ENCODE data around the gene ANKFN1.

Gene ANKFN1

DNA sequence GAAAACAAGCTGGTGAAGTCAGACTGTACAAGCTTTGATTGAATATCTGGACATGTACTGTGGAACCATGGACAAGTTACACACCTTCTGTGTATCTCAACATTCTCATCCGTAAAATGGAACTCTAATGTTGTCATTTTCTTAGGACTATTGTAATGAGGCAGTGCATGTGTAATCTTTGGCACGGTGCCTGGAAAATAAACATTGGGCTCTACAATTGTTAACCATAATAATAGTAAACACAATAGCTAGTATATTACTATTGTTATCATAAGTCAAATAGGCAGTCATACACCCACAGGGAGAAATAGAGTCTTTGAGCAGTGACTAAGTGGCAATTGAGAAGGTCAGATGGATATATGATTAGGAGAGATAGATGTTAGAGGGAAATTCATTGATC, 39.8 kb upstream of the ANKFN1 start:
- in situ Hi-C loops (cut with MboI; ENCODE audit: low sequenced_read_pairs, unreplicated experiment), result no loop called here
- TF ChIP-seq, protein P1, sequence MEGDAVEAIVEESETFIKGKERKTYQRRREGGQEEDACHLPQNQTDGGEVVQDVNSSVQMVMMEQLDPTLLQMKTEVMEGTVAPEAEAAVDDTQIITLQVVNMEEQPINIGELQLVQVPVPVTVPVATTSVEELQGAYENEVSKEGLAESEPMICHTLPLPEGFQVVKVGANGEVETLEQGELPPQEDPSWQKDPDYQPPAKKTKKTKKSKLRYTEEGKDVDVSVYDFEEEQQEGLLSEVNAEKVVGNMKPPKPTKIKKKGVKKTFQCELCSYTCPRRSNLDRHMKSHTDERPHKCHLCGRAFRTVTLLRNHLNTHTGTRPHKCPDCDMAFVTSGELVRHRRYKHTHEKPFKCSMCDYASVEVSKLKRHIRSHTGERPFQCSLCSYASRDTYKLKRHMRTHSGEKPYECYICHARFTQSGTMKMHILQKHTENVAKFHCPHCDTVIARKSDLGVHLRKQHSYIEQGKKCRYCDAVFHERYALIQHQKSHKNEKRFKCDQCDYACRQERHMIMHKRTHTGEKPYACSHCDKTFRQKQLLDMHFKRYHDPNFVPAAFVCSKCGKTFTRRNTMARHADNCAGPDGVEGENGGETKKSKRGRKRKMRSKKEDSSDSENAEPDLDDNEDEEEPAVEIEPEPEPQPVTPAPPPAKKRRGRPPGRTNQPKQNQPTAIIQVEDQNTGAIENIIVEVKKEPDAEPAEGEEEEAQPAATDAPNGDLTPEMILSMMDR (IDR thresholded peaks at IDR 0.05; ENCODE audit: borderline replicate concordance, control extremely low read depth, extremely low read depth, insufficient read depth, missing control alignments), result no peak
- no peak for DNase-seq (ENCODE audit: low spot score)

DNA sequence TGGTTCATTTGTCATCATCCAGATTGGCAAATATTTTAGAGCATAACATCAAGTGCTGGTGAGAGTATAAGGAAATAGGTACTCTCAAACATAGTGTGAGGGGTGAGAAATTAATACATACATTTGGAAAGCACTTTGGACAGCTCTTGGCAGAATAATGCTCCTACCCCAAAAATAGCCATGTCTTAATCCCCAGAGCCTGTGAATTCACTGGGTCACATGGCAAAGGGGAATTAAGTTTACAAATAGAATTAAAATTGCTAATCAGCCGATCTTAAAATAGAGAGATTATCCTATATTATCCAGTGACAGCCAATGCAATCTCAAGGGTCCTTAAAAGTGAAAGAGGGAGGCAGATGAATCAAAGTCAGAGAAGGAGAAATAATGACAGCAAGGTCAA, 38.8 kb upstream of the ANKFN1 start:
- DNase-seq (ENCODE audit: low spot score), result no peak
- in situ Hi-C loops (cut with MboI; ENCODE audit: low sequenced_read_pairs, unreplicated experiment), result no loop called here
- TF ChIP-seq, protein P1 (IDR thresholded peaks at IDR 0.05; ENCODE audit: borderline replicate concordance, control extremely low read depth, extremely low read depth, insufficient read depth, missing control alignments), result no peak

GRCh38 chr17:56119191-56119590, 34.1 kb upstream of the ANKFN1 start:
- TF ChIP-seq, protein P1 (IDR thresholded peaks at IDR 0.05; ENCODE audit: borderline replicate concordance, control extremely low read depth, extremely low read depth, insufficient read depth, missing control alignments), result no peak
- in situ Hi-C loops (cut with MboI; ENCODE audit: low sequenced_read_pairs, unreplicated experiment), result no loop called here
- DNase-seq (ENCODE audit: low spot score), result no peak

GRCh38 chr17:56119936-56120335, 33.3 kb upstream of the ANKFN1 start:
- no peak for DNase-seq (ENCODE audit: low spot score)
- TF ChIP-seq, protein P1 (IDR thresholded peaks at IDR 0.05; ENCODE audit: borderline replicate concordance, control extremely low read depth, extremely low read depth, insufficient read depth, missing control alignments), result no peak
- in situ Hi-C loops (cut with MboI; ENCODE audit: low sequenced_read_pairs, unreplicated experiment), result no loop called here

DNA sequence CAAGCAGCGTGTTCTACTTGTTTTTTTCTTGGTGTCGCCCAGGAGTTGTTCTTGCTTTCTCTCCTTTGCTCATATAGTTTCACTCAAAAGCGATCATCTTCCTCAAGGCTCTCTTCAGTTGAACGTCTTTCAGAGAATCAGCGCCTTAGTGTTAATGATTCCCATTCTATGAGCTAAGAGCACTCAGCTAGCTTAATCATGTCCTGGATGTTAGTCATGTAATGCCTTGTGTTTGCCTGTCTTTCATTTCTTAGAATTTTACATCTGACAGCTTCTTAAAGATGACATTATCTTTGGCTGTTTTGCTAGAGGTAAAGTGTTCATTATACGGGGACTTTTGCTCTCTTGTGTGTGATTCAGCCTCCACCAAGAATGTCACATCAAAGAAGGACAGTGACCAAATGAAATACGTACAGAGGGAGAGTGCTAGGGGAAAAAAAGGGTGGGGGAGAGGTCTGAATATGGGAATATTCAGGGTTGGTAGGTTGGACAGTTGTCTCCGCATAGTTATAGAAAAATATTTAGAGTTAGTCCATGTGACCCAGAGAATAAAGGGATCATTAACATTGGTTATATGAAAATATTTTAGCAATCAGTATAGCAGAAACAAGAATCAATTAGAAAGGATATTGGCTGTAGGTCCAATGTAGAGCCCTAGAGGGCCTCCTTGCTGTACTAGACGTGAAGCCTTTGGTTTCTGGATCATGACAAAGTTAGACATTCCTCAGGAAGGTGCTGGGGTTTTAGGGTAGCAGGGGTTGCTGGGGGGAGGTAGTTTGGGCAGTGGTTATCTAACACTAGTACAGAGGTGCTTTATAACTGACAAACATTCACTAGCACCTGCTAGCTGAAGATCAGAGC, 31.9 kb upstream of the ANKFN1 start:
- TF ChIP-seq, protein P1 (IDR thresholded peaks at IDR 0.05; ENCODE audit: borderline replicate concordance, control extremely low read depth, extremely low read depth, insufficient read depth, missing control alignments), result no peak
- in situ Hi-C loops (cut with MboI; ENCODE audit: low sequenced_read_pairs, unreplicated experiment), result no loop called here
- no peak for DNase-seq (ENCODE audit: low spot score)

DNA sequence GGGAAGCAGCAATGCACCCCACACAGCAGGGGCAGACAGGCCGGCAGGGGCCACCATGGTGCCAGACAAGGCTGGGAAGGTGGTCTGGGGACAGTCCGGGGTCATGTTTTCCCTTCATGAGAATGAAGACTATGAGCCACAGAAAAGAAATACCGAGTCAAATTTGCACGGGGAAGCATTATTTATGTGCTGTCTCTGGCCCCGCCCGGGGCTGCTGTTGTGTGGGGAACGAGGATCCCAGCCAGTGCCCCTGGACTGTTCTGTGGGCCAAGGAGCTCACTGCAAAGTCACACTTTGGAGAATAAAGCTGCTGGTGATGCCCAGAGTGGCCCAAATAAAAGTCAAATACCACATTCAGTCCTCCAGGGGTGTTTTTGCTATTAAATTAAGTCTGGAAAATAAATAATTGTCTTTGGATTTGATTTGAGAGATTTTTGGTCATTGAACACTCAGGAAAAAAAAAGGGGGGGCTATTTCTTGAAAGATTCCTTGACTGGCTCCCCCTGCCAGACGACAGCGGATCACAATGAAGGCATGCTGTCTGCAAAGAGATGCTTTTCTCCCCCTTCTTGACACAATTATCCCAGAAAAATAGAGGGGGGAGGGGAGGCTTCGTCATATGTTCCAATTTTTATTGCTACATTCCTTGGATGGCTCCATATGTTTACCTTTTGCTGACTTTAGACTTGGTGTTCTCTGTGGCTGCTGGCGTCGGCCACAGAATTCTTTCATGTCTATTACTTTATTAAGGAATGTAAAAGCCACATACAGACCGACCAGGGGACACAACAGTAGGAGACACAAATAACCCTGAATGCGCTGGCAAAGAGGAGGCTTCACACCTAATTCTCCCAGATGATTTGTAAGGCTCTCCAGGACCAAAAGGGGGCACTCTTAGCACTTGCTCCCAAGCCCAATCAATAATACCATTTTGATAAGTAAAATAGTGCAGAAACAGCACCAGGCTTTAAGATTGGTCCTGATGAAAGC, 27.1 kb upstream of the ANKFN1 start:
- no peak for DNase-seq (ENCODE audit: low spot score)
- in situ Hi-C loops (cut with MboI; ENCODE audit: low sequenced_read_pairs, unreplicated experiment), result no loop called here

More for the DNA sequence above, 27.1 kb upstream of the ANKFN1 start:
- TF ChIP-seq, protein P1 (IDR thresholded peaks at IDR 0.05; ENCODE audit: borderline replicate concordance, control extremely low read depth, extremely low read depth, insufficient read depth, missing control alignments), result no peak

All from GM13976 (cell line).